Measurements from ENCODE around the gene PLXNC1. TPM values are rescaled to one million over a fixed set of nuclear protein-coding genes. Genes with fewer than 3 reads are reported as not detected.

The PLXNC1 gene
- total RNA-seq, 1 donor from 2014 or later = 8.3 TPM

- Mint-ChIP-seq H3K9me3 (no peaks in the 10 kb centered on the region), H3K27me3 (peaks cover 33% of the 10 kb centered on the region), H3K4me1 (ENCODE audit: unreplicated experiment) (no peaks in the 10 kb centered on the region), H3K36me3 (no peaks in the 10 kb centered on the region), H3K4me3 (no peak overlapping the region), H3K27ac (no peak overlapping the region)
- no peak for DNase-seq (ENCODE audit: extremely low spot score, unreplicated experiment)
- no peak for TF ChIP-seq CTCF (conservative IDR thresholded peaks at IDR 0.05)
Observed at GRCh38 chr12:94111302-94111701, 37.1 kb upstream of the PLXNC1 start.

GRCh38 chr12:94112121-94112520 is 36.3 kb upstream of the PLXNC1 start:
- Mint-ChIP-seq H3K27me3 (peaks cover 28% of the 10 kb centered on the region), H3K36me3 (no peaks in the 10 kb centered on the region), H3K4me1 (ENCODE audit: unreplicated experiment) (no peaks in the 10 kb centered on the region), H3K4me3 (no peak overlapping the region), H3K9me3 (no peaks in the 10 kb centered on the region), H3K27ac (no peak overlapping the region)
- DNase-seq (ENCODE audit: extremely low spot score, unreplicated experiment) = no peak
- TF ChIP-seq CTCF (conservative IDR thresholded peaks at IDR 0.05) = no peak

GRCh38 chr12:94114166-94114565 is 34.2 kb upstream of the PLXNC1 start:
- no peaks in the 10 kb centered on the region for H3K9me3 Mint-ChIP-seq
- DNase-seq (ENCODE audit: extremely low spot score, unreplicated experiment) = no peak
- no peaks in the 10 kb centered on the region for H3K36me3 Mint-ChIP-seq
- H3K4me1 Mint-ChIP-seq (ENCODE audit: unreplicated experiment) = no peaks in the 10 kb centered on the region
- H3K27ac Mint-ChIP-seq = no peak overlapping the region
- H3K4me3 Mint-ChIP-seq = no peak overlapping the region
- H3K27me3 Mint-ChIP-seq = peaks cover 14% of the 10 kb centered on the region
- no peak for TF ChIP-seq CTCF (conservative IDR thresholded peaks at IDR 0.05)

- Mint-ChIP-seq H3K4me1 (ENCODE audit: unreplicated experiment) (peaks cover 4% of the 10 kb centered on the region), H3K9me3 (no peaks in the 10 kb centered on the region), H3K27ac (no peak overlapping the region), H3K27me3 (peaks cover 8% of the 10 kb centered on the region), H3K36me3 (no peaks in the 10 kb centered on the region), H3K4me3 (no peak overlapping the region)
- DNase-seq (ENCODE audit: extremely low spot score, unreplicated experiment) = no peak
- TF ChIP-seq CTCF (conservative IDR thresholded peaks at IDR 0.05) = no peak
Observed at GRCh38 chr12:94116191-94116590, 32.2 kb upstream of the PLXNC1 start.

- Mint-ChIP-seq H3K27ac (no peak overlapping the region), H3K9me3 (no peaks in the 10 kb centered on the region), H3K4me3 (no peak overlapping the region), H3K36me3 (no peaks in the 10 kb centered on the region), H3K27me3 (peaks cover 25% of the 10 kb centered on the region), H3K4me1 (ENCODE audit: unreplicated experiment) (peaks cover 4% of the 10 kb centered on the region)
- DNase-seq (ENCODE audit: extremely low spot score, unreplicated experiment) = no peak
- TF ChIP-seq CTCF (conservative IDR thresholded peaks at IDR 0.05) = no peak
Observed at GRCh38 chr12:94121886-94122285, 26.5 kb upstream of the PLXNC1 start.

GRCh38 chr12:94122591-94122990 is 25.8 kb upstream of the PLXNC1 start:
- DNase-seq (ENCODE audit: extremely low spot score, unreplicated experiment) = no peak
- Mint-ChIP-seq H3K36me3 (no peaks in the 10 kb centered on the region), H3K4me1 (ENCODE audit: unreplicated experiment) (peaks cover 4% of the 10 kb centered on the region), H3K27ac (no peak overlapping the region), H3K27me3 (peaks cover 30% of the 10 kb centered on the region), H3K9me3 (no peaks in the 10 kb centered on the region), H3K4me3 (no peak overlapping the region)
- TF ChIP-seq CTCF (conservative IDR thresholded peaks at IDR 0.05) = no peak
